SU-DHL-6 (cell line): ENCODE measurements around the gene IGF2BP2.

Experiments
- H2AFZ ChIP-seq: fragments of 200-600 bp; sonication (generic); 2 replicates; pipeline ENCODE4 v1.6.1; 2014; ENCODE audit warnings: low read depth, mild to moderate bottlenecking, moderate library complexity, mixed read lengths, antibody characterized with exemption, low read length; ENCODE audit not compliant: severe bottlenecking
- H3F3A ChIP-seq: fragments of 200-600 bp; shearing (Covaris generic); 2 replicates; pipeline ENCODE4 v1.6.0; 2016; ENCODE audit warnings: antibody characterized with exemption, mild to moderate bottlenecking; ENCODE audit not compliant: insufficient read depth
- H3K27ac ChIP-seq: fragments of 200-600 bp; sonication (generic); 2 replicates; pipeline ENCODE4 v1.5.1; 2016; ENCODE audit warnings: low read depth, mild to moderate bottlenecking, low read length, moderate library complexity, mixed read lengths
- H3K27me3 ChIP-seq: fragments of 200-600 bp; sonication (generic), shearing (Covaris generic); 2 replicates; pipeline ENCODE4 v1.6.0; 2014; ENCODE audit warnings: mild to moderate bottlenecking, low read length
- H3K36me3 ChIP-seq: fragments of 200-600 bp; sonication (generic); 2 replicates; pipeline ENCODE4 v1.6.1; 2014; ENCODE audit warnings: mild to moderate bottlenecking, low read length, mixed read lengths
- H3K4me2 ChIP-seq: fragments of 300-600, 200-600 bp; shearing (Covaris generic), sonication (generic); 2 replicates; pipeline ENCODE4 v1.6.0; 2014; ENCODE audit warnings: low read length, low read depth, mild to moderate bottlenecking; ENCODE audit not compliant: poor library complexity, severe bottlenecking
- H3K4me3 ChIP-seq: fragments of 200-600 bp; sonication (generic); 2 replicates; pipeline ENCODE4 v1.5.1; 2014; ENCODE audit warnings: antibody characterized with exemption, low read length, mild to moderate bottlenecking, mixed read lengths; ENCODE audit not compliant: insufficient read depth, poor library complexity, severe bottlenecking
- H3K79me2 ChIP-seq: fragments of 200-600 bp; sonication (generic); 2 replicates; pipeline ENCODE4 v1.6.1; 2014; ENCODE audit warnings: mild to moderate bottlenecking, low read length, moderate library complexity; ENCODE audit not compliant: insufficient read depth
- H3K9ac ChIP-seq: fragments of 200-600 bp; sonication (generic); 2 replicates; pipeline ENCODE4 v1.7.0; 2014; ENCODE audit warnings: mild to moderate bottlenecking, low read length
- H3K9me2 ChIP-seq: fragments of 200-600 bp; sonication (generic); replicated peaks from 2 replicates; pipeline ENCODE4 v1.6.1; 2014; ENCODE audit warnings: low read length; ENCODE audit not compliant: insufficient read depth
- H3K9me3 ChIP-seq: fragments of 200-600 bp; sonication (generic); 2 replicates; pipeline ENCODE4 v1.6.1; 2014; ENCODE audit warnings: low read length, mixed read lengths; ENCODE audit not compliant: insufficient read depth
- H4K20me1 ChIP-seq: fragments of 200-600 bp; sonication (generic); 2 replicates; pipeline ENCODE4 v1.6.1; 2014; ENCODE audit warnings: low read depth, mild to moderate bottlenecking, antibody characterized with exemption, low read length, moderate library complexity, mixed read lengths
- CTCF ChIP-seq: fragments of 200-600 bp; sonication (generic); IDR thresholded peaks from one replicate; pipeline ENCODE4 v1.5.1; 2017; ENCODE audit warnings: antibody characterized with exemption, mild to moderate bottlenecking, low read length, moderate library complexity; ENCODE audit not compliant: insufficient read depth, poor library complexity, severe bottlenecking
- EZH2phosphoT487 ChIP-seq: fragments of 200-600 bp; sonication (generic), shearing (Covaris generic); conservative IDR thresholded peaks from 2 replicates; pipeline ENCODE4 v1.6.1; 2018; ENCODE audit warnings: mild to moderate bottlenecking, antibody characterized with exemption, low read length, moderate library complexity, mixed read lengths

The IGF2BP2 gene

DNA sequence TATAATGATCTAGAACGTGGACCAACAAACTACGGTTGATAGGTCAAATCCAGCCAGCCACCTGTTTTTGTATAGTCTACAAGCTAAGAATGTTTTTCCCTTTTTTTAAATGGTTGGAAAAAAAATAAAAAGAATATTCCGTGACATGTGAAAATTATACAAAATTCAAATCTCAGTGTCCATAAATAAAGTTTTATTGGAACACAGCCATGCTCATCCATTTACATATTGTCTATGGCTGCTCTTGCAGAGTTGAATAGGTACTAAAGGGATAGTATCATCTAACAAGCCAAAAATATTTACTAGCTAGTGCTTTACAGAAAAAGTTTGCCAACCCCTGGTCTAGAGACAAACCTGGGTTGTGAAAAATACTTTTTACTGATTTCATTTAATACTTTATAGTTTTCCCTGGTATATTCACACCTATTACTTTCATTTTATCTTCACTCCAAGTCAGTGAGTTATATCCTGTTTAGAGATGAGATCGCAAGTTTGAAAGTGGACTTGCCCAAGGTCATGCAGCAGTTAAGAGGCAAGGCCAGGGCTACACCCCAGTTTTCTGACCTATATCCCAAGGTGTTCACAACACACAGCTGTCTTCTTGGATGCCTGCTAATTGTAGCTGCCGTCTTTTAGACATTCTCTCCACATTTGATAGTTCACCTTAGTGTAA lies 58.4 kb downstream of the IGF2BP2 start:
- Histone ChIP-seq H3K9me2 (no peaks in the 10 kb centered on the region), H3K4me2 (no peak overlapping the region), H3K27ac (no peak overlapping the region), H3K27me3 (no peaks in the 10 kb centered on the region), H3F3A (no peaks in the 10 kb centered on the region), H3K4me3 (no peak overlapping the region), H3K79me2 (no peaks in the 10 kb centered on the region), H3K36me3 (no peaks in the 10 kb centered on the region), H4K20me1 (no peaks in the 10 kb centered on the region), H2AFZ (no peak overlapping the region), H3K9me3 (no peaks in the 10 kb centered on the region), H3K9ac (no peak overlapping the region)
- no peak for TF ChIP-seq EZH2phosphoT487
- no peak for TF ChIP-seq CTCF

DNA sequence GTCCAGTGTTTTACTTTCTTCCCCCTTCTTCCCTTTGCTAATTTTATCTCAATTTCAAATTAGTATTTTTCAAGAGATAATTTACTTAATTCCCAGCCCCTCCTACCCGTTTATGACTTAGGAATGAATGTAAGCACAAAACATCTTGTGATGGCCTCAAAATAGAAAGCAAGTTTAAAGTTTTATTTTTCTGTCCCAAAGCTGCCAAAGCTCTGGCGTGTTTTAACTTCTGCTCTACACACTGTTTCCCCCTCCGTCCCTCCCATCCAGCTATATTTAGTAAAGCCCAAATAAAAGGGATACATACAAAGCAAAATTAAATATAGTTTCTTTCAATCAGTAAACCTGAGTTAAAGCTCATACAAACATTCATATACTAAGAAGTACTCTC lies 59.9 kb downstream of the IGF2BP2 start:
- H3K79me2 ChIP-seq = no peaks in the 10 kb centered on the region
- H3K9me2 ChIP-seq = no peaks in the 10 kb centered on the region
- H3K4me3 ChIP-seq = no peak overlapping the region
- no peaks in the 10 kb centered on the region for H3K27me3 ChIP-seq
- H3K27ac ChIP-seq = no peak overlapping the region
- H2AFZ ChIP-seq = no peak overlapping the region
- H3K9ac ChIP-seq = no peak overlapping the region
- H3F3A ChIP-seq = no peaks in the 10 kb centered on the region
- no peaks in the 10 kb centered on the region for H4K20me1 ChIP-seq
- no peak overlapping the region for H3K4me2 ChIP-seq
- H3K36me3 ChIP-seq = no peaks in the 10 kb centered on the region
- H3K9me3 ChIP-seq = no peaks in the 10 kb centered on the region
- TF ChIP-seq EZH2phosphoT487 (no peak), CTCF (no peak)

GRCh38 chr3:185764163-185764979 lies 60.5 kb downstream of the IGF2BP2 start:
- Histone ChIP-seq H3K36me3 (no peaks in the 10 kb centered on the region), H3K27ac (no peak overlapping the region), H3K27me3 (no peaks in the 10 kb centered on the region), H3K79me2 (no peaks in the 10 kb centered on the region), H2AFZ (no peak overlapping the region), H3K9me3 (no peaks in the 10 kb centered on the region), H3K4me3 (no peak overlapping the region), H3K9ac (no peak overlapping the region), H3K9me2 (no peaks in the 10 kb centered on the region), H3F3A (no peaks in the 10 kb centered on the region), H3K4me2 (no peak overlapping the region), H4K20me1 (no peaks in the 10 kb centered on the region)
- TF ChIP-seq EZH2phosphoT487 = no peak
- no peak for TF ChIP-seq CTCF
